Erythroblast (primary cell): Measurements from ENCODE around the gene NCAPD2.

Experiments
- GATA1 ChIP-seq: IDR thresholded peaks from 2 replicates; pipeline ENCODE4 v1.6.1; 2011; ENCODE audit warnings: low read depth, mild to moderate bottlenecking, control low read depth, low read length, moderate library complexity
- POLR2A ChIP-seq: IDR thresholded peaks from 2 replicates; pipeline ENCODE4 v1.6.1; 2011; ENCODE audit warnings: mild to moderate bottlenecking, low read length

DNA sequence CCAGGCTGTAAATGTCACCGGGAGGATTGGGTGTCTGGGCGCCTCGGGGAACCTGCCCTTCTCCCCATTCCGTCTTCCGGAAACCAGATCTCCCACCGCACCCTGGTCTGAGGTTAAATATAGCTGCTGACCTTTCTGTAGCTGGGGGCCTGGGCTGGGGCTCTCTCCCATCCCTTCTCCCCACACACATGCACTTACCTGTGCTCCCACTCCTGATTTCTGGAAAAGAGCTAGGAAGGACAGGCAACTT is 41.7 kb downstream of the NCAPD2 start:
- TF ChIP-seq POLR2A (no peak), GATA1 (no peak)
